GM12878 (cell line): ENCODE measurements around the gene RASSF6.

Source experiments
- CTCF ChIP-seq, 3 experiments: IDR thresholded peaks in 2 of 3; conservative IDR thresholded peaks in 1 of 3; 2 replicates each; pipeline ENCODE4 v1.5.1; 2011; ENCODE audit warnings: low read depth in 3 of 3, low read length in 3 of 3, mild to moderate bottlenecking in 3 of 3, control low read depth in 2 of 3, moderate library complexity in 2 of 3, inconsistent platforms in 1 of 3, mixed read lengths in 1 of 3; ENCODE audit not compliant: control insufficient read depth in 2 of 3, insufficient read depth in 1 of 3; ENCODE audit errors: extremely low read depth in 1 of 3
- EZH2 ChIP-seq: IDR thresholded peaks from 2 replicates; pipeline ENCODE4 v1.6.1; 2012; ENCODE audit warnings: low read depth, mild to moderate bottlenecking, control low read depth, inconsistent platforms, low read length, borderline replicate concordance; ENCODE audit not compliant: control insufficient read depth
- NFIC ChIP-seq: IDR thresholded peaks from 2 replicates; pipeline ENCODE4 v1.6.1; 2012; ENCODE audit warnings: low read depth, mild to moderate bottlenecking, inconsistent platforms, low read length, moderate library complexity
- SPI1 ChIP-seq: IDR thresholded peaks from 2 replicates; pipeline ENCODE4 v1.6.1; 2011; ENCODE audit warnings: low read depth, mild to moderate bottlenecking, low read length, moderate library complexity, borderline replicate concordance; ENCODE audit not compliant: insufficient read depth
- STAT1 ChIP-seq: fragments of 450-650 bp; conservative IDR thresholded peaks from 2 replicates; pipeline ENCODE4 v1.6.1; 2014; ENCODE audit warnings: antibody characterized with exemption, mild to moderate bottlenecking
- TARDBP ChIP-seq: IDR thresholded peaks from 2 replicates; pipeline ENCODE4 v1.6.1; 2016; ENCODE audit warnings: borderline replicate concordance

GRCh38 chr4:73648478-73648877 lies 28.2 kb upstream of the RASSF6 start:
- TF ChIP-seq TARDBP (no peak), CTCF (IDR thresholded peaks at IDR 0.05 in 2 of 3, conservative IDR thresholded peaks at IDR 0.05 in 1 of 3; ENCODE audit: control insufficient read depth in 2 of 3, extremely low read depth in 1 of 3, insufficient read depth in 1 of 3, low read depth in 3 of 3, low read length in 3 of 3) (no peak), EZH2 (no peak), STAT1 (no peak), NFIC (no peak), SPI1 (no peak)
